Ishikawa (cell line): ENCODE results near the gene ZMYND11.

ENCODE experiments used
- CEBPB ChIP-seq: IDR thresholded peaks from 2 replicates; pipeline ENCODE4 v1.6.1; 2012
- CREB1 ChIP-seq: IDR thresholded peaks from 2 replicates; pipeline ENCODE4 v1.6.1; 2012; ENCODE audit warnings: low read depth
- EP300 ChIP-seq: IDR thresholded peaks from 2 replicates; pipeline ENCODE4 v1.6.1; 2012; ENCODE audit warnings: borderline replicate concordance
- FOXM1 ChIP-seq: IDR thresholded peaks from 2 replicates; pipeline ENCODE4 v1.6.1; 2012; ENCODE audit warnings: low read depth, borderline replicate concordance
- NFIC ChIP-seq: IDR thresholded peaks from 2 replicates; pipeline ENCODE4 v1.6.1; 2012
- RAD21 ChIP-seq: IDR thresholded peaks from 2 replicates; pipeline ENCODE4 v1.6.1; 2012; ENCODE audit warnings: low read depth
- TAF1 ChIP-seq: IDR thresholded peaks from 2 replicates; pipeline ENCODE4 v1.6.1; 2012; ENCODE audit warnings: low read depth, mild to moderate bottlenecking
- TCF12 ChIP-seq: IDR thresholded peaks from 2 replicates; pipeline ENCODE4 v1.6.1; 2012; ENCODE audit warnings: low read depth
- YY1 ChIP-seq: IDR thresholded peaks from 2 replicates; pipeline ENCODE4 v1.6.1; 2012; ENCODE audit warnings: low read depth
- ZBTB7A ChIP-seq: IDR thresholded peaks from 2 replicates; pipeline ENCODE4 v1.6.1; 2012; ENCODE audit warnings: low read depth
- TF ChIP-seq, protein P1 (sequence below): IDR thresholded peaks from 2 replicates; pipeline ENCODE4 v1.6.1; 2012; ENCODE audit warnings: low read depth, mild to moderate bottlenecking
- TF ChIP-seq, protein P2 (sequence below): IDR thresholded peaks from 2 replicates; pipeline ENCODE4 v1.6.1; 2012

DNA sequence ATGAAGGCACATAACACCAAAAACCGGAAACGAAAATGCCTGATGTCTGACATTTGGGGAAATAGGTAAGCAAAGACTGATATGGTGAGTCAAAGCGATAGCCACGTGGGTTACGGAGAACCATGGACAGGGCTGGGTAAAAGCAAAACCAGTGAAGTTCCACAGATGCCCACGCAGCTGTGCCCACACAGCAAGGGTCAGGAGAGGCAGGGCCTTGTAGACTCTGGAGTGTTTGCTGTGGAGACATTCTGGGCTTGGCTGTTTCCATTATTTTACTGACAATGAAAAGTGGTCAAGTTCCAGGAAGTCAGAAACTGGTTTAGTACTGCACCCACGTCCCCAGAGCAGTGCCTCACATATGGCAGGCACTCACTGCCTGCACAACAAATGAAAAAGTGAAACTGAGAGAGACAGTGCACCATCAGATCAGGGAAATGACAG is 148.7 kb downstream of the ZMYND11 start:
- TF ChIP-seq TAF1 (no peak), EP300 (no peak), YY1 (no peak), FOXM1 (no peak), ZBTB7A (no peak), CEBPB (no peak), TCF12 (no peak), CREB1 (no peak), RAD21 (no peak), NFIC (no peak)
- TF ChIP-seq, protein P1, sequence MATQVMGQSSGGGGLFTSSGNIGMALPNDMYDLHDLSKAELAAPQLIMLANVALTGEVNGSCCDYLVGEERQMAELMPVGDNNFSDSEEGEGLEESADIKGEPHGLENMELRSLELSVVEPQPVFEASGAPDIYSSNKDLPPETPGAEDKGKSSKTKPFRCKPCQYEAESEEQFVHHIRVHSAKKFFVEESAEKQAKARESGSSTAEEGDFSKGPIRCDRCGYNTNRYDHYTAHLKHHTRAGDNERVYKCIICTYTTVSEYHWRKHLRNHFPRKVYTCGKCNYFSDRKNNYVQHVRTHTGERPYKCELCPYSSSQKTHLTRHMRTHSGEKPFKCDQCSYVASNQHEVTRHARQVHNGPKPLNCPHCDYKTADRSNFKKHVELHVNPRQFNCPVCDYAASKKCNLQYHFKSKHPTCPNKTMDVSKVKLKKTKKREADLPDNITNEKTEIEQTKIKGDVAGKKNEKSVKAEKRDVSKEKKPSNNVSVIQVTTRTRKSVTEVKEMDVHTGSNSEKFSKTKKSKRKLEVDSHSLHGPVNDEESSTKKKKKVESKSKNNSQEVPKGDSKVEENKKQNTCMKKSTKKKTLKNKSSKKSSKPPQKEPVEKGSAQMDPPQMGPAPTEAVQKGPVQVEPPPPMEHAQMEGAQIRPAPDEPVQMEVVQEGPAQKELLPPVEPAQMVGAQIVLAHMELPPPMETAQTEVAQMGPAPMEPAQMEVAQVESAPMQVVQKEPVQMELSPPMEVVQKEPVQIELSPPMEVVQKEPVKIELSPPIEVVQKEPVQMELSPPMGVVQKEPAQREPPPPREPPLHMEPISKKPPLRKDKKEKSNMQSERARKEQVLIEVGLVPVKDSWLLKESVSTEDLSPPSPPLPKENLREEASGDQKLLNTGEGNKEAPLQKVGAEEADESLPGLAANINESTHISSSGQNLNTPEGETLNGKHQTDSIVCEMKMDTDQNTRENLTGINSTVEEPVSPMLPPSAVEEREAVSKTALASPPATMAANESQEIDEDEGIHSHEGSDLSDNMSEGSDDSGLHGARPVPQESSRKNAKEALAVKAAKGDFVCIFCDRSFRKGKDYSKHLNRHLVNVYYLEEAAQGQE: no peak
- TF ChIP-seq, protein P2, sequence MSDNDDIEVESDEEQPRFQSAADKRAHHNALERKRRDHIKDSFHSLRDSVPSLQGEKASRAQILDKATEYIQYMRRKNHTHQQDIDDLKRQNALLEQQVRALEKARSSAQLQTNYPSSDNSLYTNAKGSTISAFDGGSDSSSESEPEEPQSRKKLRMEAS: no peak
